ENCODE measurements around the gene LPO. TPM values are rescaled to one million over a fixed set of nuclear protein-coding genes. Genes with fewer than 3 reads are reported as not detected.

LPO gene
- total RNA-seq, 1 experiment from 2014 or later = 0.20 TPM

- TF ChIP-seq OVOL2 (CRISPR knock-in tag; IDR thresholded peaks at IDR 0.05; ENCODE audit: borderline replicate concordance) (no peak), FOXP1 (CRISPR knock-in tag; IDR thresholded peaks at IDR 0.05; ENCODE audit: borderline replicate concordance) (no peak), NR3C1 (CRISPR knock-in tag; conservative IDR thresholded peaks at IDR 0.05; ENCODE audit: low read depth) (no peak), ZNF425 (CRISPR knock-in tag; conservative IDR thresholded peaks at IDR 0.05) (no peak)
These were observed 73.1 kb downstream of the LPO start (continued) for GRCh38 chr17:58311429-58311894.

- TF ChIP-seq ZNF425 (CRISPR knock-in tag; conservative IDR thresholded peaks at IDR 0.05) = no peak
- TF ChIP-seq ARID4B (CRISPR knock-in tag; IDR thresholded peaks at IDR 0.05; ENCODE audit: borderline replicate concordance) = no peak
- TF ChIP-seq, protein P1, sequence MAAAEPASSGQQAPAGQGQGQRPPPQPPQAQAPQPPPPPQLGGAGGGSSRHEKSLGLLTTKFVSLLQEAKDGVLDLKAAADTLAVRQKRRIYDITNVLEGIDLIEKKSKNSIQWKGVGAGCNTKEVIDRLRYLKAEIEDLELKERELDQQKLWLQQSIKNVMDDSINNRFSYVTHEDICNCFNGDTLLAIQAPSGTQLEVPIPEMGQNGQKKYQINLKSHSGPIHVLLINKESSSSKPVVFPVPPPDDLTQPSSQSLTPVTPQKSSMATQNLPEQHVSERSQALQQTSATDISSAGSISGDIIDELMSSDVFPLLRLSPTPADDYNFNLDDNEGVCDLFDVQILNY (CRISPR knock-in tag; IDR thresholded peaks at IDR 0.05) = no peak
- no peak for TF ChIP-seq TP53 (CRISPR knock-in tag; IDR thresholded peaks at IDR 0.05)
- no peak for TF ChIP-seq SP1 (CRISPR knock-in tag; conservative IDR thresholded peaks at IDR 0.05)
- TF ChIP-seq ZNF671 (CRISPR knock-in tag; IDR thresholded peaks at IDR 0.05) = no peak
- TF ChIP-seq EMX1 (CRISPR knock-in tag; IDR thresholded peaks at IDR 0.05) = no peak
- TF ChIP-seq ZNF317 (CRISPR knock-in tag; IDR thresholded peaks at IDR 0.05; ENCODE audit: borderline replicate concordance, low read depth) = no peak
- Mint-ChIP-seq H3K9me3 (no peaks in the 10 kb centered on the region), H3K36me3 (no peaks in the 10 kb centered on the region), H3K4me1 (peaks cover 5% of the 10 kb centered on the region), H3K27me3 (ENCODE audit: low read depth) (no peaks in the 10 kb centered on the region; the same call in 1 of the 2 replicates), H3K27ac (no peak overlapping the region), H3K4me3 (no peak overlapping the region)
- ATAC-seq = no peak
- CTCF ChIA-PET = interaction anchor here (0.8 to 6.5 kb wide), 8 partner anchors 9 to 135 kb away, joined by 3 to 57 read pairs (median 4); partner anchors contain the start of genes RNF43 and SUPT4H1
- POLR2A ChIA-PET = interaction anchor here (0.6 kb wide), 1 partner anchor 38 kb away, joined by 4 read pairs; no protein-coding TSS in a partner anchor
- DNase-seq (ENCODE audit: low spot score) = no peak
These were observed 73.7 kb downstream of the LPO start for GRCh38 chr17:58312021-58312630.

- Mint-ChIP-seq H3K27me3 (ENCODE audit: low read depth) (no peaks in the 10 kb centered on the region; the same call in 1 of the 2 replicates), H3K36me3 (no peaks in the 10 kb centered on the region), H3K4me1 (peaks cover 5% of the 10 kb centered on the region), H3K4me3 (no peak overlapping the region), H3K27ac (no peak overlapping the region), H3K9me3 (no peaks in the 10 kb centered on the region)
- ATAC-seq (no peak), DNase-seq (ENCODE audit: low spot score) (no peak)
- no peak for TF ChIP-seq NFATC4 (CRISPR knock-in tag; IDR thresholded peaks at IDR 0.05)
- no peak for TF ChIP-seq AR (CRISPR knock-in tag; IDR thresholded peaks at IDR 0.05)
- TF ChIP-seq JAZF1 (CRISPR knock-in tag; IDR thresholded peaks at IDR 0.05) = no peak
- ChIA-PET POLR2A (no interaction called here), CTCF (interaction anchor here (0.6 to 8.3 kb wide), 10 partner anchors 7 to 138 kb away, joined by 3 to 97 read pairs (median 4); partner anchors contain the start of gene SUPT4H1)
These were observed 74.4 kb downstream of the LPO start for GRCh38 chr17:58312829-58313228.
